Esophagus muscularis mucosa (tissue), 3 donors: ENCODE results near the gene MED31.

Experiments
- POLR2A ChIP-seq: fragments of 450-650 bp; IDR thresholded peaks from one replicate; pipeline ENCODE4 v1.6.1; 2017; ENCODE audit warnings: antibody characterized with exemption, moderate library complexity, mild to moderate bottlenecking, low read depth
- POLR2AphosphoS5 ChIP-seq, 2 donors: sonication (generic); formaldehyde crosslinking; IDR thresholded peaks; one replicate each; pipeline ENCODE4 v1.6.1; 2017; ENCODE audit warnings: antibody characterized with exemption in 2 of 2
- TF ChIP-seq, protein P1 (sequence below), 3 experiments: fragments of 200-600 bp in 2 of 3; fragments of 450-650 bp in 1 of 3; sonication (generic) in 2 of 3; IDR thresholded peaks; one replicate each; pipeline ENCODE4 v1.5.1; 2017 to 2019; ENCODE audit warnings: antibody characterized with exemption in 3 of 3, mild to moderate bottlenecking in 2 of 3, moderate library complexity in 1 of 3

DNA sequence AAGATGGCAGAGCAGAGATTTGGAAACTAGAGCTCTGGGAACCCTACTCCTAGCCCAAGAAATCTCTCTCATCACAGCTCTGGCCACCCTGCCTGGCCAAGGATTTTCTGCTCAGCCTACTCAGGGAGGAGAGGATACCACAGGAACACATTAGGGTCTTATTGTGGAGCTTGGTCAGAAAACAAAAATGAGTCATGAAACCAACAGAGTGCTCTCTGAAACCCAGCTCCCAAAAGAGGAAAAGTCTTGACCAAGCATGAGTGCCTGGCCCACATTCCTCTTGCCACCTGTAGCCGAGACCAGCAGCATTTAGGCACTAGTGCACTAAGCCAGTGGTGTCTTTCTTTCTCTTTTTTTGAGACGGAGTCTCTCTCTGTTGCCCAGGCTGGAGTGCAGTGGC is 43.6 kb upstream of the MED31 start:
- TF ChIP-seq, protein P1, sequence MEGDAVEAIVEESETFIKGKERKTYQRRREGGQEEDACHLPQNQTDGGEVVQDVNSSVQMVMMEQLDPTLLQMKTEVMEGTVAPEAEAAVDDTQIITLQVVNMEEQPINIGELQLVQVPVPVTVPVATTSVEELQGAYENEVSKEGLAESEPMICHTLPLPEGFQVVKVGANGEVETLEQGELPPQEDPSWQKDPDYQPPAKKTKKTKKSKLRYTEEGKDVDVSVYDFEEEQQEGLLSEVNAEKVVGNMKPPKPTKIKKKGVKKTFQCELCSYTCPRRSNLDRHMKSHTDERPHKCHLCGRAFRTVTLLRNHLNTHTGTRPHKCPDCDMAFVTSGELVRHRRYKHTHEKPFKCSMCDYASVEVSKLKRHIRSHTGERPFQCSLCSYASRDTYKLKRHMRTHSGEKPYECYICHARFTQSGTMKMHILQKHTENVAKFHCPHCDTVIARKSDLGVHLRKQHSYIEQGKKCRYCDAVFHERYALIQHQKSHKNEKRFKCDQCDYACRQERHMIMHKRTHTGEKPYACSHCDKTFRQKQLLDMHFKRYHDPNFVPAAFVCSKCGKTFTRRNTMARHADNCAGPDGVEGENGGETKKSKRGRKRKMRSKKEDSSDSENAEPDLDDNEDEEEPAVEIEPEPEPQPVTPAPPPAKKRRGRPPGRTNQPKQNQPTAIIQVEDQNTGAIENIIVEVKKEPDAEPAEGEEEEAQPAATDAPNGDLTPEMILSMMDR (IDR thresholded peaks at IDR 0.05): no peak
- TF ChIP-seq POLR2AphosphoS5 (IDR thresholded peaks at IDR 0.05) (no peak), POLR2A (no peak)
